ENCODE measurements around the gene SDK1. TPM values are rescaled to one million over a fixed set of nuclear protein-coding genes. Genes with fewer than 3 reads are reported as not detected.

The SDK1 gene
- total and polyA plus RNA-seq, 4 donors, result 0.12 to 0.47 (median 0.36) TPM

DNA sequence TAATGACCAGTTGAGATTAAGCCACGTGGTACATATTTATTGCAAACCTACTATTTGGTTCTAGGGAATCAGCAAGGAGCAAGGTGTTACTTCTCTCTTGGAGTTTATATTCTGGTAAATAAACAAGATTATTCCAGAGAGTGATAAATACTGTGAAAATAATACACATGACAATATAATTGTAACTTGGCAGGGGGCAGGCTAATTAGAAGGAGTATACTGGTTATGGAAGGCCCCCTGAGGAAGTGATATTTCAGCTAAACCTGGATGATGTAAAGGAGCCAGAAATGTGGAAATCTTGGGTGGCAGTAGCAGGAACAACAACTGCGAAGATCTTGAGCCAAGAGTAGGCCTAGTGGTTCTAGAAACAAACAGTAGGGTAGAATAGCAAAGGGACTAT, 111.8 kb downstream of the SDK1 start:
- DNase-seq (ENCODE audit: low spot score), result no peak
- WGBS, result 84% methylated on average over 2 of the region's 2 CpGs
- no peaks in the 10 kb centered on the region for H3K9me3 ChIP-seq (ENCODE audit: control insufficient read depth in 4 of 4, low read length in 3 of 4)
- no peak overlapping the region for H3K27ac ChIP-seq (ENCODE audit: low read depth in 1 of 2, low read length in 2 of 2)
- no peak overlapping the region for H3K4me3 ChIP-seq (ENCODE audit: low read depth in 1 of 3, low read length in 3 of 3)
- no peaks in the 10 kb centered on the region for H3K27me3 ChIP-seq (ENCODE audit: control insufficient read depth in 4 of 4, insufficient read depth in 4 of 4, low read length in 3 of 4)
- no peaks in the 10 kb centered on the region for H3K4me1 ChIP-seq (ENCODE audit: control insufficient read depth in 4 of 4, insufficient read depth in 4 of 4, low read length in 3 of 4)
- no peaks in the 10 kb centered on the region for H3K36me3 ChIP-seq (ENCODE audit: control insufficient read depth in 4 of 4, insufficient read depth in 3 of 4, low read depth in 1 of 4, low read length in 3 of 4)
- no peak overlapping the region for H3K9ac ChIP-seq (ENCODE audit: low read depth in 1 of 2, low read length in 2 of 2)
- TF ChIP-seq CTCF (IDR thresholded peaks at IDR 0.05; ENCODE audit: low read depth, low read length, missing input control), result no peak
- no peak for TF ChIP-seq GABPA (IDR thresholded peaks at IDR 0.05 in 1 of 2, conservative IDR thresholded peaks at IDR 0.05 in 1 of 2)
- no peak for TF ChIP-seq HNF4G (IDR thresholded peaks at IDR 0.05)
- no peak for TF ChIP-seq FOXA1 (IDR thresholded peaks at IDR 0.05)
- TF ChIP-seq RXRA (IDR thresholded peaks at IDR 0.05), result no peak
- TF ChIP-seq YY1 (IDR thresholded peaks at IDR 0.05), result no peak
- TF ChIP-seq, protein P1, sequence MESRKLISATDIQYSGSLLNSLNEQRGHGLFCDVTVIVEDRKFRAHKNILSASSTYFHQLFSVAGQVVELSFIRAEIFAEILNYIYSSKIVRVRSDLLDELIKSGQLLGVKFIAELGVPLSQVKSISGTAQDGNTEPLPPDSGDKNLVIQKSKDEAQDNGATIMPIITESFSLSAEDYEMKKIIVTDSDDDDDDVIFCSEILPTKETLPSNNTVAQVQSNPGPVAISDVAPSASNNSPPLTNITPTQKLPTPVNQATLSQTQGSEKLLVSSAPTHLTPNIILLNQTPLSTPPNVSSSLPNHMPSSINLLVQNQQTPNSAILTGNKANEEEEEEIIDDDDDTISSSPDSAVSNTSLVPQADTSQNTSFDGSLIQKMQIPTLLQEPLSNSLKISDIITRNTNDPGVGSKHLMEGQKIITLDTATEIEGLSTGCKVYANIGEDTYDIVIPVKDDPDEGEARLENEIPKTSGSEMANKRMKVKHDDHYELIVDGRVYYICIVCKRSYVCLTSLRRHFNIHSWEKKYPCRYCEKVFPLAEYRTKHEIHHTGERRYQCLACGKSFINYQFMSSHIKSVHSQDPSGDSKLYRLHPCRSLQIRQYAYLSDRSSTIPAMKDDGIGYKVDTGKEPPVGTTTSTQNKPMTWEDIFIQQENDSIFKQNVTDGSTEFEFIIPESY (IDR thresholded peaks at IDR 0.05), result no peak
- TF ChIP-seq JUND (IDR thresholded peaks at IDR 0.05), result no peak
- TF ChIP-seq EGR1 (IDR thresholded peaks at IDR 0.05; ENCODE audit: low read depth in 2 of 2), result no peak
- TF ChIP-seq TAF1 (conservative IDR thresholded peaks at IDR 0.05), result no peak
- TF ChIP-seq FOXA2 (IDR thresholded peaks at IDR 0.05), result no peak
- TF ChIP-seq SP1 (IDR thresholded peaks at IDR 0.05), result no peak
- no peak for TF ChIP-seq ATF3 (IDR thresholded peaks at IDR 0.05)
- TF ChIP-seq NR2F2 (IDR thresholded peaks at IDR 0.05), result no peak
- no peak for TF ChIP-seq RAD21 (IDR thresholded peaks at IDR 0.05)

DNA sequence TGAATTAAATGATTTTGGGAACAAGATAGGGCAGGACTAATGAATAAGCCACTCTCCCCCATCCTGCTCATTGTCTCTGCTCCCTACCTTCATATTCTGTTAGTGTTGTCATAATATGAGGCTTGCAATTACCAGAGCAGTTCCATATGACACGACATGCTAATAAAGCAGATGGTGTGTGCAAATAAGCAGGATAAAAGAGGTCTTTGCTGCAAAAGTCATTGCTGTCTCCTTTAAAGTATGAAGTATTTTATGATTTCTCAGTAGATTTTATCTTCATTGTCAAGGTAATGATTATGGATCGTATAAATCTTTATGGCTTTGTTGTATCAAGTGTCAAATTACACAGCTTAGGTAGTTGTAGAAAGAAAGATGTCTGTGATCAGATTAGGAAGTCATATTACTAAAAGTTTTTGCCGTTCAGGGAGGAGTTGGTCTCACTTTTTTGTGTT, 114.8 kb downstream of the SDK1 start:
- WGBS, result 80% methylated on average over 3 of the region's 3 CpGs
- no peaks in the 10 kb centered on the region for H3K9me3 ChIP-seq (ENCODE audit: control insufficient read depth in 4 of 4, low read length in 3 of 4)
- H3K4me1 ChIP-seq (ENCODE audit: control insufficient read depth in 4 of 4, insufficient read depth in 4 of 4, low read length in 3 of 4), result no peaks in the 10 kb centered on the region
- DNase-seq (ENCODE audit: low spot score), result no peak
- H3K36me3 ChIP-seq (ENCODE audit: control insufficient read depth in 4 of 4, insufficient read depth in 3 of 4, low read depth in 1 of 4, low read length in 3 of 4), result no peaks in the 10 kb centered on the region
- TF ChIP-seq SP1 (IDR thresholded peaks at IDR 0.05) (no peak), MAX (IDR thresholded peaks at IDR 0.05) (no peak), FOXA2 (IDR thresholded peaks at IDR 0.05) (no peak), ATF3 (IDR thresholded peaks at IDR 0.05) (no peak), EGR1 (IDR thresholded peaks at IDR 0.05; ENCODE audit: low read depth in 2 of 2) (no peak), YY1 (IDR thresholded peaks at IDR 0.05) (no peak), RAD21 (IDR thresholded peaks at IDR 0.05) (no peak), NR2F2 (IDR thresholded peaks at IDR 0.05) (no peak), GABPA (IDR thresholded peaks at IDR 0.05 in 1 of 2, conservative IDR thresholded peaks at IDR 0.05 in 1 of 2) (no peak), FOXA1 (IDR thresholded peaks at IDR 0.05) (no peak)
- TF ChIP-seq, protein P2, sequence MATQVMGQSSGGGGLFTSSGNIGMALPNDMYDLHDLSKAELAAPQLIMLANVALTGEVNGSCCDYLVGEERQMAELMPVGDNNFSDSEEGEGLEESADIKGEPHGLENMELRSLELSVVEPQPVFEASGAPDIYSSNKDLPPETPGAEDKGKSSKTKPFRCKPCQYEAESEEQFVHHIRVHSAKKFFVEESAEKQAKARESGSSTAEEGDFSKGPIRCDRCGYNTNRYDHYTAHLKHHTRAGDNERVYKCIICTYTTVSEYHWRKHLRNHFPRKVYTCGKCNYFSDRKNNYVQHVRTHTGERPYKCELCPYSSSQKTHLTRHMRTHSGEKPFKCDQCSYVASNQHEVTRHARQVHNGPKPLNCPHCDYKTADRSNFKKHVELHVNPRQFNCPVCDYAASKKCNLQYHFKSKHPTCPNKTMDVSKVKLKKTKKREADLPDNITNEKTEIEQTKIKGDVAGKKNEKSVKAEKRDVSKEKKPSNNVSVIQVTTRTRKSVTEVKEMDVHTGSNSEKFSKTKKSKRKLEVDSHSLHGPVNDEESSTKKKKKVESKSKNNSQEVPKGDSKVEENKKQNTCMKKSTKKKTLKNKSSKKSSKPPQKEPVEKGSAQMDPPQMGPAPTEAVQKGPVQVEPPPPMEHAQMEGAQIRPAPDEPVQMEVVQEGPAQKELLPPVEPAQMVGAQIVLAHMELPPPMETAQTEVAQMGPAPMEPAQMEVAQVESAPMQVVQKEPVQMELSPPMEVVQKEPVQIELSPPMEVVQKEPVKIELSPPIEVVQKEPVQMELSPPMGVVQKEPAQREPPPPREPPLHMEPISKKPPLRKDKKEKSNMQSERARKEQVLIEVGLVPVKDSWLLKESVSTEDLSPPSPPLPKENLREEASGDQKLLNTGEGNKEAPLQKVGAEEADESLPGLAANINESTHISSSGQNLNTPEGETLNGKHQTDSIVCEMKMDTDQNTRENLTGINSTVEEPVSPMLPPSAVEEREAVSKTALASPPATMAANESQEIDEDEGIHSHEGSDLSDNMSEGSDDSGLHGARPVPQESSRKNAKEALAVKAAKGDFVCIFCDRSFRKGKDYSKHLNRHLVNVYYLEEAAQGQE (IDR thresholded peaks at IDR 0.05), result no peak
- TF ChIP-seq, protein P1 (IDR thresholded peaks at IDR 0.05), result no peak
- H3K4me3 ChIP-seq (ENCODE audit: low read depth in 1 of 3, low read length in 3 of 3), result no peak overlapping the region
- H3K9ac ChIP-seq (ENCODE audit: low read depth in 1 of 2, low read length in 2 of 2), result no peak overlapping the region
- no peak overlapping the region for H3K27ac ChIP-seq (ENCODE audit: low read depth in 1 of 2, low read length in 2 of 2)
- no peaks in the 10 kb centered on the region for H3K27me3 ChIP-seq (ENCODE audit: control insufficient read depth in 4 of 4, insufficient read depth in 4 of 4, low read length in 3 of 4)

All from liver (tissue), 9 donors.